Caco-2 (cell line): ENCODE measurements around the gene NAV3. TPM values are rescaled to one million over a fixed set of nuclear protein-coding genes. Genes with fewer than 3 reads are reported as not detected.

Experiments
- BruUV-seq: library from RNA; stranded (reverse); fragments of 400-500 nt; replicated peaks from 2 replicates; lab custom pipeline; 2021; lab: Mats Ljungman, UMichigan
- CTCF ChIA-PET: fragments of 300-600 bp; sonication (Branson Sonifier 250); formaldehyde crosslinking; loops from one replicate; lab custom pipeline; 2022; ENCODE audit warnings: antibody characterized with exemption; lab: Charles Lee
- POLR2A ChIA-PET: fragments of 300-600 bp; sonication (Branson Sonifier 250); formaldehyde crosslinking; loops from one replicate; lab custom pipeline; 2022; ENCODE audit warnings: antibody characterized with exemption; lab: Charles Lee
- DNase-seq, 2 experiments: peaks; one replicate each; pipeline versions ENCODE4 v3.0.0 to v3.0.0-alpha.2; 2020 to 2022
- H3K27me3 ChIP-seq: replicated peaks from 2 replicates; pipeline ENCODE4 v1.6.0; 2011; ENCODE audit warnings: low read length; ENCODE audit not compliant: control insufficient read depth, insufficient read depth
- H3K36me3 ChIP-seq: 2 replicates; pipeline ENCODE4 v1.5.1; 2011; ENCODE audit warnings: low read length; ENCODE audit not compliant: control insufficient read depth, insufficient read depth
- H3K4me1 ChIP-seq: fragments of 250-450 bp; sonication (Bioruptor Pico); 2 replicates; pipeline ENCODE4 v1.5.1; 2020; ENCODE audit warnings: mild to moderate bottlenecking
- H3K4me3 ChIP-seq: 2 replicates; pipeline ENCODE4 v1.5.1; 2011; ENCODE audit warnings: low read depth, mild to moderate bottlenecking, control low read depth, low read length
- H3K9me3 ChIP-seq: fragments of 250-450 bp; sonication (Bioruptor Pico); 2 replicates; pipeline ENCODE4 v1.5.1; 2020; ENCODE audit warnings: mild to moderate bottlenecking, moderate library complexity
- H3K27ac Mint-ChIP-seq: one replicate; pipeline ENCODE4 v1.8.0; 2022; ENCODE audit warnings: mixed read lengths; ENCODE audit not compliant: unreplicated experiment
- H3K27me3 Mint-ChIP-seq: one replicate; pipeline ENCODE4 v1.8.0; 2022; ENCODE audit warnings: mixed read lengths; ENCODE audit not compliant: insufficient read depth, unreplicated experiment
- H3K36me3 Mint-ChIP-seq: one replicate; pipeline ENCODE4 v1.8.0; 2022; ENCODE audit warnings: mild to moderate bottlenecking, mixed read lengths; ENCODE audit not compliant: insufficient read depth, unreplicated experiment
- H3K4me1 Mint-ChIP-seq: one replicate; pipeline ENCODE4 v1.8.0; 2022; ENCODE audit warnings: low read depth, mixed read lengths; ENCODE audit not compliant: unreplicated experiment
- H3K4me3 Mint-ChIP-seq: one replicate; pipeline ENCODE4 v1.8.0; 2022; ENCODE audit warnings: mild to moderate bottlenecking, moderate library complexity, mixed read lengths; ENCODE audit not compliant: unreplicated experiment
- H3K9me3 Mint-ChIP-seq: one replicate; pipeline ENCODE4 v1.8.0; 2022; ENCODE audit warnings: mixed read lengths; ENCODE audit not compliant: unreplicated experiment
- CTCF ChIP-seq, 2 experiments: fragments of 200-600 bp in 1 of 2; IDR thresholded peaks; 1 replicate in 1 of 2; 2 replicates in 1 of 2; pipeline versions ENCODE4 v1.5.1 to v1.8.0; 2011 to 2022; ENCODE audit warnings: antibody characterized with exemption in 1 of 2, control low read depth in 1 of 2, inconsistent platforms in 1 of 2, low read depth in 1 of 2, low read length in 1 of 2, mild to moderate bottlenecking in 1 of 2, moderate library complexity in 1 of 2; ENCODE audit not compliant: insufficient read depth in 1 of 2, severe bottlenecking in 1 of 2, unreplicated experiment in 1 of 2
- intact Hi-C: fragments of 100-400 bp; cut with micrococcal nuclease; formaldehyde crosslinking; loops from one replicate; pipeline ENCODE4 v1.10.0; 2022; ENCODE audit not compliant: unreplicated experiment
- total RNA-seq: library from RNA; stranded (reverse); gene quantifications from 2 replicates; pipeline ENCODE4 v1.2.3, GENCODE V29; 2022

The NAV3 gene
- total RNA-seq, 1 experiment from 2014 or later = 0.45 TPM

DNA sequence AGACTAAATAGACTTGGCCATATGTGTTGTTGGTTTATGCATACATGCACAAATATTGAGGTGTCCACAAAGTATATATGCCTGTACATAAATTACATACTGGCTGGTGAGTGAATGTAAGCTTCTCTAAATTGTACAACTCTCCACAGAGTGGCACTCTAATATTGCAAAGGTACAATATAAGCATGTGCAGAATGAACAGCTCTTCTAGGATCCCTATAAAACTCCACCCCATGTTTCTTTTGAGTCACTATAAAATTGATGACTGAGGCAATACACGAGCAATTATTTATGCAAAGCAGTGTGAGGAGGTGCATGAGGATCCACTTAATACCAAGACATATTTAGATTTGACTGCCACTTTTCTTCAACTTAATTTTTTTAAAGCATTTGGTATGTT lies 172.2 kb downstream of the NAV3 start:
- no peaks in the 10 kb centered on the region for H3K27me3 ChIP-seq
- BruUV-seq = no TSS peak
- H3K36me3 ChIP-seq = no peaks in the 10 kb centered on the region
- DNase-seq = no peak
- H3K4me1 ChIP-seq = no peaks in the 10 kb centered on the region
- H3K9me3 Mint-ChIP-seq = no peaks in the 10 kb centered on the region
- no peak overlapping the region for H3K4me3 ChIP-seq
- intact Hi-C loops = no loop called here
- H3K27ac Mint-ChIP-seq = no peak overlapping the region
- H3K36me3 Mint-ChIP-seq = no peaks in the 10 kb centered on the region
- no peaks in the 10 kb centered on the region for H3K27me3 Mint-ChIP-seq
- ChIA-PET CTCF (no interaction called here), POLR2A (no interaction called here)
- no peaks in the 10 kb centered on the region for H3K4me1 Mint-ChIP-seq
- no peaks in the 10 kb centered on the region for H3K9me3 ChIP-seq
- no peak for TF ChIP-seq CTCF (IDR thresholded peaks at IDR 0.05; ENCODE audit: insufficient read depth in 1 of 2, low read depth in 1 of 2, low read length in 1 of 2, severe bottlenecking in 1 of 2, unreplicated experiment in 1 of 2)
- H3K4me3 Mint-ChIP-seq = no peak overlapping the region

DNA sequence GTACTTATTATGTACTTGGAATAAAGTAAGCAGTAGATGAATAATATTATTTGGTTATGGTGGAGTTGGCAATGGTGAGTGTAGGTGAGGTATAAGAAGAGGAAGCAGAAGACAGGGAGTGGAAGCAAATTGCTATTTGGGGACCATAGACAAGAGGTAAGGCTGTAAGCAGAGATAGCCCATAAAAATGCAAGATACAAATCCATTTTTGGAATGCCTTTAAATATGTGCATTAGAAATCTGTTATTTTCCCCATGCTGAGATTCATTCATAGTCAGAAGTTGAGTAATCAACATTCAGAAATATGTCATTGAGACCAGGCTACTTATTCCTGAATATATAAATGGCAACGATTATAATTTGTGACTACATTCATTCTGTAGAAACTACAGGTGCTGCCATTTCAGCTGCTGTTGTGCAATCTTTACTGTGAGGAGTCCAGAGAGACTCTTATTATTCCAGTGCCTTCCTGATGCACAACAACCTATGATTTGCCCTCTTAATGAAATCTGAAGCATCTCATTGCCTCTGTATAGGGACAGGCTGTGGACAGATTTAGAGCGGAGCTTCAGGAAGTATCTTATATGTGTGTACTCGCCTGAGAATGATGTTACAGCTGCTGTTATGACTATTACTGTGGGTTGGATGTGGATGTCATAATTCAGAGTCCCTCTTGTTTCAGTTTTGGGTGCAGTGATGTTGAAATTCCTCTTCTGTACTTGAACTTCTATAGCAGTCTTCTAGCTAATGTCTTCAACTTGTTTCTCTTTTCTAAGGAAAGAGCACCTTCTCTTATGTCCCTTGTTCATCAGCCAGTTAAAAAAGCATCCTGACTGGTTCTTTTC lies 173.8 kb downstream of the NAV3 start:
- Mint-ChIP-seq H3K27me3 (no peaks in the 10 kb centered on the region), H3K9me3 (no peaks in the 10 kb centered on the region), H3K4me1 (no peaks in the 10 kb centered on the region), H3K27ac (no peak overlapping the region), H3K36me3 (no peaks in the 10 kb centered on the region), H3K4me3 (no peak overlapping the region)
- no peaks in the 10 kb centered on the region for H3K27me3 ChIP-seq
- intact Hi-C loops = no loop called here
- no peak overlapping the region for H3K4me3 ChIP-seq
- no peaks in the 10 kb centered on the region for H3K36me3 ChIP-seq
- no peak for TF ChIP-seq CTCF (IDR thresholded peaks at IDR 0.05; ENCODE audit: insufficient read depth in 1 of 2, low read depth in 1 of 2, low read length in 1 of 2, severe bottlenecking in 1 of 2, unreplicated experiment in 1 of 2)
- no peaks in the 10 kb centered on the region for H3K9me3 ChIP-seq
- ChIA-PET POLR2A (no interaction called here), CTCF (no interaction called here)
- no peak for DNase-seq
- H3K4me1 ChIP-seq = no peaks in the 10 kb centered on the region
- no TSS peak for BruUV-seq

- no peak for DNase-seq
- H3K27me3 ChIP-seq = no peaks in the 10 kb centered on the region
- ChIA-PET CTCF (no interaction called here), POLR2A (no interaction called here)
- Mint-ChIP-seq H3K36me3 (no peaks in the 10 kb centered on the region), H3K9me3 (no peaks in the 10 kb centered on the region), H3K4me3 (no peak overlapping the region), H3K4me1 (no peaks in the 10 kb centered on the region), H3K27ac (no peak overlapping the region), H3K27me3 (no peaks in the 10 kb centered on the region)
- intact Hi-C loops = no loop called here
- no peaks in the 10 kb centered on the region for H3K36me3 ChIP-seq
- H3K4me1 ChIP-seq = no peaks in the 10 kb centered on the region
- no peaks in the 10 kb centered on the region for H3K9me3 ChIP-seq
- BruUV-seq = no TSS peak
- TF ChIP-seq CTCF (IDR thresholded peaks at IDR 0.05; ENCODE audit: insufficient read depth in 1 of 2, low read depth in 1 of 2, low read length in 1 of 2, severe bottlenecking in 1 of 2, unreplicated experiment in 1 of 2) = no peak
- H3K4me3 ChIP-seq = no peak overlapping the region
These were observed 174.4 kb downstream of the NAV3 start for GRCh38 chr12:78005094-78005492.
